ENCODE data around the gene SCN5A.

Gene SCN5A

DNA sequence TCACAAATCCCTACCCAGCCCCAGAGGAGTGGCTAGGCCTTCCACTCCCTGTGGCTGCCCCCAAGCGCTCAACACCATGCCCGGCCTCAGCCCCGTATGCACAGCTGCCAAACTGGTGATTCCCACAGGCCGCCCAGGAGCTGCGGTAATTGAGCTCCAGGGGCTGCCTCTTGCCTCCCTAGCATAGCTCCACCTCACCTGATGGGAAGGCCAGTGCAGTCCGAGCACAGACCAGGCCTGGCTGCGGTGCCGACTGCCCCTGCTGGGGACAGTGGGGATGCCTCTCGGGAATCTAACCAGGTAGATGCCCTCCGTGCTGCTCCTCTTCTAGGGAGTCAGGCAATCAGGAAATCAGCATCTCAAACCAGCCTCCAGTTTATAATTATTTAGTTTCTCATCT lies 25.9 kb downstream of the SCN5A start:
- no peak for DNase-seq (ENCODE audit: low read depth in 2 of 2)

DNA sequence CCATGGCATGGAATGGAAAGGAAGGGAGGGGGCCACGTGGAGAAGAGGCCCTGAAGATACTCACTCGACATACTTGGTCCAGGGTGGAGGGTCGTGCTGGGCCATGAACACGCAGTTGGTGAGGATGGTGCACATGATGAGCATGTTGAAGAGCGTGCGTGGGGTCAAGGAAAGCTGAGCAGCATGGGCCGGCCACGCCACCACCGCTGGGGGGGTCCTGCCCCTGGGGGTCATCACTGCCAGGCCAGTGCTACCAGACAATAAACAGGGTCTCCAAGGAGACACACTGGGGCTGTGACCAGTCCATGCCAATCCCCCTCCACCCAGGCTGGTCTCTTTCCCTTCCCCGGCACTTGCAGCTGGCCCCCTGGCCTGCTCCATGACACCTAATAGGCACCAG lies 27.2 kb downstream of the SCN5A start:
- DNase-seq (ENCODE audit: low read depth in 2 of 2), result no peak

DNA sequence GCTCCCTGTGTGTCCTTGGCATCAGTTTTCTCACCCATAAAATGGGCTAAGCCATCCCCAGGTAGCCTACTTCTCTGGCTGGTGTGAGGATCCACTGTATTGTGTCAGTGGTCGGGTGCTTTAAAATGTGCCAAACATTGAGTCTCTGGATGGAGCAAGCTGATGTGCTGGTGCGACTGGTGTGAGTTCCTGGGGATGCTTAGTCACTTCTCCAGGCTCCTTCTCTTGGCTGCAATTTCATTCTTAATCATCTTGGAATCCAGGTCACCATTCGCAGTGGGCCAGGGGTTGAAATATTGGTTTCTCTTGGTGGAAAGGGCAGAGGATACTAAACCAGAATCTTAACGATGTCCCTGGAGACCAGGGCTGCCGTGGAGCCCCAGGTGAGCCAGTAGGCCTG lies 29.3 kb downstream of the SCN5A start:
- DNase-seq (ENCODE audit: low read depth in 2 of 2), result no peak

DNA sequence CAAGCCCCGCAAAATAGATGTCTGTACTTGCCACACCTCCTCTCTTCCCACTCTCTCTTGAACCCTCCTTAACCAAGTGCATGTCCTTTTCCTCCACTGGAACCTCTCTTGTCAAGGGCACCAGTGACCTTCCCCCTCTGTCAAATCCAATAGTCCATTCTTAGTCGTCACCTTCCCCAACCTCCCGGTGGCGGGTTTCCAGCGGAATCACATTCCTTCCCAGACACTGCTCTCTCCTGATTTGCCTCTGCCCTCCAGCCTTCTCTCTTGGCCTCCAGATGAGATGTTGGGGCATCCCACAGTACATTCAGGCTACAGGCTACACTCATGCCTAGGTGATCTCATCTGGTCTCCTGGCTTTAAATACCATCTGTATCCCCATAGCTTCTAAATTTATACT lies 31.1 kb downstream of the SCN5A start:
- DNase-seq (ENCODE audit: low read depth in 2 of 2), result no peak

DNA sequence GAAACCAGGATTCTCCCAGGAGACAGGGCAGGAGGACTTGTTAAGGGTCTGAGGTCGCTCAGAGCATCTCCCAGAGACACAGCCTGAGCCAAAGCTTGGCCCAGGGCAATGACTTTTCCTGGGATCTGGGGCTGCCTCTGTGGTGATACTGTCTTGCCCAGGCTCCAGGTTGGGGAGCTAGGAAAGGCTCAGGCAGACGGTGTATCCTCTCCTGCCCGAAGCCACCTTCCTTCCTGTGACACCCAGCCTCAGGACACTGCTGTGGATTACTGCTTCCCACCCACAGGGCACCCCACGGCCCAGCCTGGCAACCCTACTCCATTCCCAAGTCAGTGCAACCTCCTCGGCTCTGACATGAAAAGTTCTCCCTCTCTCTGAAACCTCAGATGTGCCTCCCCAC lies 31.9 kb downstream of the SCN5A start:
- DNase-seq (ENCODE audit: low read depth in 2 of 2), result no peak

DNA sequence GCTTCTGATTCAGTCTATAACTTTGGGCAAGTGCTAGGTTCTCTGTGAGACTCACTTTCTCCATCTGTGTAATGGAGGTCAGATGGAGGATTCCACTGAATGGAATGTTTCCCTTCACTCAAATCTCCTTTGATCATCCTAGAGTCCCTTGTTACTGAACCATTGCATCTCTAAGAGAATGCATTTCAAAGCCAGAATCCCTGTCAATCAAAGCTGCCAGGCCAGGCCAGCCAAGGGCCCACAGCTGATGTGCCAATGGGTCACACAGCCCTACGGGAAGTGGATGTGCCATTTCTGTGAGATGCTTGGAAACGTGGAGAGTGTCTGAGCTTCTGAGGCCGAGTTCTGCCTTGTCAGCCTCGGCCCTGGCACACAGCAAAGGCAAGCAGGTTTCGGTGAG lies 32.4 kb downstream of the SCN5A start:
- DNase-seq (ENCODE audit: low read depth in 2 of 2), result no peak

DNA sequence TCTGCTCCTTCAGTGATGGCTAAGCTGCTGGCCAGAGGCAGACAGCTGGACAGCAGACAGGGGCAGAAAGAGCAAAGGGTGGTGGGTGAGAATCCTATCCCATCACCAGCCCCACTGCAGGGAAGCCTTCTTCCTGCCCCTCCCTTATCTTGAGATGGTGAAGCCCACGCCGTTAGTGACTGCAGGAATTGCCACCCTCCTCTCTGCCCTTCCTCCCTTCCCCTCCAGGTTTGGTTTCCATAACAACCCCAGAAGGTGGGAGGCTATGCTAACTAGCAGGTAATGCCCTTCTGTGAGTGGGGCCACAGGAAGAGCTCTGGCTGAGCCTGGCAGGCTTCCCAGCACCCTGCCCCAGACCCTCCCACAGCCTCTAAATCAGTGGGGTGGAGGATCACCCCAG lies 32.8 kb downstream of the SCN5A start:
- DNase-seq (ENCODE audit: low read depth in 2 of 2), result no peak

DNA sequence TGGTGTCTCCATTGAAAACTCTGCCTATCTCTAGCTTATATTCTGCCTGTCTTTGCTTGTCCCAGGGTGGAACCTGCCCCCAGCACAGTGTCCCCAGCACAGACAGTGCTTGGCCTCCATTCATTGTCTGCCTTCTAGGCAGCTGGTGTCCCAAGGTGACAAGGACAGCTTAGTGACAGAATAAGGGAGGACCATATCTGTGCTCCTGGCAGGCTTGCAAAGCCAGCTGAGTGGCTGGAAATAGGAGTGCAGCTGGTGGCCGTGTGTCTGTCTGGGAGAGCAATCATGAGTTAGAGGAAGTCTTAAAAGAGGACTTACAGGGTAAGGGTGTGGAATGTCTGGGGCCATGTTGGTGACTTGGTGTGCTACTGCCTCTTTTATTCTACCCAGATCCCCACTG lies 33.4 kb downstream of the SCN5A start:
- no peak for DNase-seq (ENCODE audit: low read depth in 2 of 2)

DNA sequence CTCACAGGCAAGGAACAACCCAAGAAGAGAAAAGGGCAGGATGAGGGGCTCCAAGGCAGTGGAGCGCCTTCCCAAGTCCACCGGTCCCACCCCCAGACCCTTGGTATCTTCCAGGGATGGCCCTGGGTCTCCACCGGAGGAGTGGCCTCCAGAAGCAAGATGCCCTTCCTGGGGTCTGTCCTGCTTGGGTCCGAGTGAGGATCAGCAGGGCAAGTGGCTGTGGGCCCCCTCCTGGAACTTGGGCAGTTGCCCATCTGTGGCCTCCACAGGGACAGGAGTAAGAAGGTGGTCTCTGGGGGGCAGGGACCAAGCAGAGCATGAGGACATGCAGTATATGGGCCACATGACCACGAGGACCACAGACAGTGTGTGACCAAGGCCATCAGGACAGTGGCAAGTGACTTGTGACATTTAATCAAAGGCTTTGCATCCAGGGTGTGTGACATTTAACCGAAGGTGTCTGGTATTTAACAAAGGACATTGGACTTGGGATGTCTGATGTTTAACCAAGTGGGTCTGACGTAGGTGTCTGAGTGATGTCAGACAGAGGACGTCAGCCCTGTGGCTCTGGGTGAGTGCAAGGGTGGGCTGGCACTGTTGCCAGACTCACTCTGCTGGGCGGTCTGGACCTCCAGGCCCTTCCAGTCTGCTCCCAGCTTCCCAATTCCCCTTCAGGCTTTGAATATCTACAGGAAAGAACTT lies 34.7 kb downstream of the SCN5A start:
- no peak for DNase-seq (ENCODE audit: low read depth in 2 of 2)

DNA sequence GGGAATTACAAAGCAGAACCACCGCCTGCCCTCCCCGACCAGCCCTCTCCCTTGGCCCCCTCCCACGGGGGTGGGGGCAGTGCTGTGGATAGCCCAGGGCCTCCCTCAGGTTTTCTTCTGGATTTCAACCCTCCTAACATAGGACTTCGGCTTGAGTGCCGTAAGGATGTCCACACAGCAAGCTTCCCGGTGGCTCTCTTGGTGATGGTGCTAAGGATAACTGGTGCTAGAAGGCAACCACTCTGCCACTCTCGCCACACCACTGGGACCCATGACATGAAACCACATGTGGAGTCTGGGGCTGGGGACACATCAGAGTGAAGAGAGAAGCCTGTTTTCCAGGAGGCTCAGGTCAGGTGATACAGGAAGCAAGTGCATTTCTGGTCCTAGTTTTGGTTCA lies 35.4 kb downstream of the SCN5A start:
- DNase-seq (ENCODE audit: low read depth in 2 of 2), result no peak

DNA sequence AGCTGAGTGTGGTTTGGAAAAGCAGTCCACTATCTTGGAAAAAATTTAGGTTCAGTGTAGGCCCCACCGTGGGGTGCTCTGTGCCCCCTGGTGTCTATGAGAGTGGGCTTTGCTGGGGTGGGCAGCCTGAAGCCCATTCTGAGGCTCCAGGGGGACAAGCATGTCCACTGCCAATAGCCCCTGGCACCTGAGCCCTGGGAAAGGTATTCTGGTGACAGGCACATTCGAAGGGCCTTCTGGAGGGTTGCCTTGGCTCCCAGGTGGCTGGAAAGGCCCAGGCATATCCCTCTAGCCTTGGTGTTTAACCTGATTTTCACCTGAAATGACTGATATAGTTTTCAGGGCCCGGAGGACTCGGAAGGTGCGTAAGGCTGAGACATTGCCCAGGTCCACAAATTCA lies 36.1 kb downstream of the SCN5A start:
- no peak for DNase-seq (ENCODE audit: low read depth in 2 of 2)

DNA sequence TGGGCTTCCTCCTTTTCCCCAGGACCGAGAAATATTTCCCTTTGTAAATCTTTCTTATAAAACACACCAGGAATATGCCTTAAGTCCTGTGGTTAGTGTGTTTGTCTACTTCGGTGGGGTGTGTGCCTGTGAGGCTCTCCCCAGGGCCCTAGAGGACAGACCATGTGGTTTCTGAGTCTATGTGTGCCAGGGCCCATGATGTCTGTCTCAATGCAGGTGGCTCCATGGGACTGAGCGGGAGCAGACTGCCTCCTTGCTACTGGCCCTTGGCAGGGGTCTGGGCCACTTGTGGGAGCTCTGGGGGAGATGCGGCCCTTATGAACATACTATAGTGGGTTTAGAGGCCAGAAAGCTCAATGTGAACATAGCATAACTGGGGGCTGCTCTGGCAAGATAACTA lies 37.6 kb downstream of the SCN5A start:
- DNase-seq (ENCODE audit: low read depth in 2 of 2), result no peak

DNA sequence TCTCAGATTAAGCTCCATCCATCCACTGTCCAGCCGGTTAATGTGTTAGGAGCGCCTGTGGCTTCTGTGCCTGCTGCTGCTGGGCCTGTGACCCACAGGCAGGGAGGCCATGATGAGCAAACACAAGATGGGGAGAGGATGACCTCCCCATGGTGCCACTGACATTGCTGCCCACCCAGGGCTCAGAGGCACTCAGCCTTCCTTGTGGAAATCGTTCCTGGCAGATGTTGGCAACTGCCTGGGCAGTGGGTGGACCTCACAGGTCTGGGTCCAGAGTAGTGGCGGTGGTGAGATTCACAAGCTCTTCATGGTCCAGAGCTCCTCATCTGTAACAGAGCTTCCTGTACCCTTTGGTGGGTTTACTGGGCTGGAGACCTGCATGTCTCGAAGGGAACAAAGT lies 38.6 kb downstream of the SCN5A start:
- no peak for DNase-seq (ENCODE audit: low read depth in 2 of 2)

DNA sequence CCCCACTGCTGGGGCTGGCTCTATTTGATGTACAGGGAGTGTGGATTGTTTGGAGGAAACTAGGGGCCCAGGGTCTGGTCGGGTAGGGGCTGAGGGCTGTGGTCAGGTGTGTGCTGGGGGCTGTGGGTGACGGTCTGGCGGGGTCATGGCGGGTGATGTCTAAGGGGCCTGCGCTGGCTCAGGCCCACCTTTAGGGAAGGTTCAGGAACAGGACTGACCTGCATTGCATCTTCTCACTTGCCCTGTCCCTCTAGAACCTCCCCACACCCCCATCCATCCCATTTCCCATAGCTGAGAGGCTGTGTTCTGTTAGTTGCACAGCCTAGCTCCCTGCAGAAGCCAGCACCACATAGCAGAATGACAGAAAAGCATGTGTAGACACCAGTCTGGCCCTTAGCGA lies 39.1 kb downstream of the SCN5A start:
- no peak for DNase-seq (ENCODE audit: low read depth in 2 of 2)

DNA sequence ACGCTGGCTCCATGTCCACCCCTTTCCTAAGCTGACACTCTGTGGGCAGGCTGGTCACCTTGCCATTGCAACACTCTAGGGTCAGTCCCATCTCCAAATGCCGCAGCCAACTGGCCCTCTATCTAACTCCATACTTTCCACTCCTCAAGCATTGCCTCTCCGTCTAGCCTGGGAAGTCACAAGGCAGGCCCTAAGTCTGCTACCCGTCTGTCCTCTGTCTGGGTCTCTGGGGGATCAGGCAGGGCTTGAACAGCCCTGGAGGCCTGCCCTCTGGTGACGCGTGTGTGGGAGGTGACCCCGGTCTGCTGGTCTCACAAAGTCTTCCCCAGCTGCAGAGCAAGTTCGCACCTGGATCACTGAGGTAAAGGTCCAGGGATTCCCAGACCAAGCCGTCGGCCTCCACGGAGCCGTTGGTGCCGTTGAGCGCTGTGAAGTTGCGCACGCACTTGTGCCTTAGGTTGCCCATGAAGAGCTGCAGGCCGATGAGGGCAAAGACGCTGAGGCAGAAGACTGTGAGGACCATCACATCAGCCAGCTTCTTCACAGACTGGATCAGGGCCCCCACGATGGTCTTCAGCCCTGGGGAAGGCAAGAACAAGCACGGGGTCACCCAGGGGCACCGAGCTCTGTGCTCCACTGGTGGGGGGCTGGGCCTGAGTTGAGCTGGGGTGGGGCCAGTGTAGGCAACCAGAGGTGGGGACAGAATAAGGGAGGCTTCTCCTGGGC lies 39.9 kb downstream of the SCN5A start:
- no peak for DNase-seq (ENCODE audit: low read depth in 2 of 2)

DNA sequence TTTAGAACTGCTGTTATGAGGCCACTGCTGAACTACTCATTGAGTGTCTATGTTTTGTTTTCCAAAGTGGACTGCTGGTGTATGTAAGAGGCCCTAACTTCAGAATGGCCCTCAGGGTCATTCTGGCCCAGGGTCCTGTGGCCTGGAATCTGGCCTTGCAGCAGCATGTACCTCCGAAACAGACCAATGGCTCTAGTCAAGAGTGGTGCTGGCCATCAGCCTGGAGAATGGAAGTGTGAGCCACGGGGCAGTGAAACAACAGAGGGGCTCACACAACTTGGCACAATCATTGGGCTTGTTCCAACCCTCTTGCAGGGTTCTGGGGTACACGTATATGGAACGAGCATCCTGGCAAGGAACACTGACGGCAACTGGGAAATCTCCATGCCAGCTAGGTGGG lies 40.5 kb downstream of the SCN5A start:
- DNase-seq (ENCODE audit: low read depth in 2 of 2), result no peak

DNA sequence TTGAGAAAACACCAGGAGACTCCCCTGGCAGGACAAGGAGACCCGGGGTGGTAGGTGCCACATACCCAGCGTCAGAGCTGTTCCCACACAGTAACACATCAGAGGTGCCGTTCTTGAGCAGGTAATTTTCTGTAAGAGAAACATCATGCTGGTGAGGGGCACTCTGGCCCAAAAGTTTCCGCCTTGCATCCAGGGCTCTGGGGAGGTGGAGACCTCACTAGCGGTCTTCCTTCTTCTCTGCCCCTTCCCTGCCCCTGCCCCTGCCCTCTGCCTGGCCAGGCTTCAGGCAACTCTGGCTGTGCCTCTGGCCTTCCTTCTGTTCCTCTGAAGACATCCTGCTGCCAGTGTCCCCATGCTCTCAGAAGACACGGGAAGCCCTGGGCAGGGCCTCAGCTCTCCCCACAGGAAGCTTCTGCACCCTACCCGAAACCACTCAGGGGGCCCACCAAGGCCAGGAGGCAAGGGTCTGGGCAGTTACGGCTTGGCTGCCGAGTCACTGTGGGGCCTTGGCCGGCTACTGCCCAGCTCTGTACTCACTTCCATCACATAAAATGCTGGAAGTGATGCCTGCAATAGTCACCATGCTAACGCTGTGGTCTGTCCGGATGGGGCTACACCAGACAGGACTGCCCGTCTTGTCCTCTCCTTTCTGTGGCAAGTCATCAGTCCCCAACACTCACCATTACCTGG lies 41.3 kb downstream of the SCN5A start:
- DNase-seq (ENCODE audit: low read depth in 2 of 2), result no peak

DNA sequence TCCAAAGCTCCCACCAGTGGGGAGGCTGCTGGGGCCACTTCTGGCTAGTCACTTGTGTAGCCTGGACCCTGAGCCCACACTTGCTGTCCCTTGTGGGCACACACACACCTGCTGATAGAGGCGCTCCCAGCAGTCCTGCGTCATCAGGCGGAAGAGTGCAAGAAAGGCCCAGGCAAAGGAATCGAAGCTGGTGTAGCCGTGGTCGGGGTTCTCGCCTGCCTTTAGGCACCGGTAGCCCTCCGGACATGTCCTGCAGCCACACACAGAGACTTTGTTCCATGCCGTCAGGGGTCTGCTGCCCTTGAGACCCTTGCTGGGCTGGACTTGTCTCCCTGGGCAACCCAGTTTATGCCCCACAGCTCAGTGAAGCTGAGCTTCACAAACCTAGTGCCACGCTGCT lies 42.9 kb downstream of the SCN5A start:
- no peak for DNase-seq (ENCODE audit: low read depth in 2 of 2)

DNA sequence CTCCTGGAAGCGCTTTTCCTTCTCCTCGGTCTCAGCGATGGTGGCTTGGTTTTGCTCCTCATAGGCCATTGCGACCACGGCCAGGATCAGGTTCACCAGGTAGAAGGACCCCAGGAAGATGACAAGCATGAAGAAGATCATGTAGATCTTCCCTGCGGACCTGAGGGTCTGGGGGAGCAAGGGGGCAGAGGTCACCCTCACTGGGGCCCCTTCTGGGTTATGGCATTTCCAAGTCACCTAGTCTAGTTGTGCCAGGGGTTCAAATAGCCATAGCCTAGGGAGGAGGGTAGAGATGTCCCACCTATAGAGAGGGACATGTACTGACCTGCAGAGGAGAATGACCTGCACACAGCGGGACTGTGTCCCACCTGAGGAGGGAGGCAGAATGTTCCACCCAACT lies 43.5 kb downstream of the SCN5A start:
- no peak for DNase-seq (ENCODE audit: low read depth in 2 of 2)

DNA sequence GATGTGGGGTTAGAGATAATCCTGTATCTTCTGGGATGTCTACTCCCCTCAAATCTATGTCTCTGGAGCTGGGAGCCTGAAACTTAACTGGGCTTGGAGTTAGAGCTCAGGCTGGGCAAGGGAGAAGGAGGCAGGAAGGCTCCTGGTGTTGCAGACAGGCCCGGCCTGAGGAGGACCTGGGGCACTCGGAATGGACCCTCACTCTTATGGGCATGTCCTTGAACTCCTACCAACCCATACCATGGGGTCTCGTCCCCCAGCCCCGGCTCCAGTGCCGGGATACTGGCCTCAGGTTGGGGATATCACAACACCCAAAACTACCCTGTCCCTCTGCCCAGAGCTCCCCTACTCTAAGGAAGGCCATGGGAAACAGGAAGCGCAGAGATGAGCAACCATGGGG lies 45.2 kb downstream of the SCN5A start:
- no peak for DNase-seq (ENCODE audit: low read depth in 2 of 2)

DNA sequence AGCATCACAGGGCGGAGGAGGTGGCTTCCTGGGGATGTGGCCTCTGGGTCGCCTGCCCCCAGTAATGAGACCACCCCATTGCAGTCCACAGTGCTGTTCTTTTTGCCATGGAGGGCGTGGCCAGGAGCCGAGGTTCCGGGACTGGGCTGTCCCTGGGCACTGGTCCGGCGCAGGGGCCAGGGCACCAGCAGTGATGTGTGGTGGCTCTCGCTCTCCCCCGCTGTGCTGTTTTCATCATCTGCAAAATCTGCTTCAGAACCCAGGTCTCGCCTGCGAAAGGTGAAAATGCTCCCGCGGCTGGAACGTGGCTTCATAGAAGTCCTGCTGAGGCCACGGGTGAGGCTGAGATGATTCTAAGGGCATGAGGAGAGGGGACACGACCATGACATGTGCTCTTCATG lies 45.8 kb downstream of the SCN5A start:
- no peak for DNase-seq (ENCODE audit: low read depth in 2 of 2)

DNA sequence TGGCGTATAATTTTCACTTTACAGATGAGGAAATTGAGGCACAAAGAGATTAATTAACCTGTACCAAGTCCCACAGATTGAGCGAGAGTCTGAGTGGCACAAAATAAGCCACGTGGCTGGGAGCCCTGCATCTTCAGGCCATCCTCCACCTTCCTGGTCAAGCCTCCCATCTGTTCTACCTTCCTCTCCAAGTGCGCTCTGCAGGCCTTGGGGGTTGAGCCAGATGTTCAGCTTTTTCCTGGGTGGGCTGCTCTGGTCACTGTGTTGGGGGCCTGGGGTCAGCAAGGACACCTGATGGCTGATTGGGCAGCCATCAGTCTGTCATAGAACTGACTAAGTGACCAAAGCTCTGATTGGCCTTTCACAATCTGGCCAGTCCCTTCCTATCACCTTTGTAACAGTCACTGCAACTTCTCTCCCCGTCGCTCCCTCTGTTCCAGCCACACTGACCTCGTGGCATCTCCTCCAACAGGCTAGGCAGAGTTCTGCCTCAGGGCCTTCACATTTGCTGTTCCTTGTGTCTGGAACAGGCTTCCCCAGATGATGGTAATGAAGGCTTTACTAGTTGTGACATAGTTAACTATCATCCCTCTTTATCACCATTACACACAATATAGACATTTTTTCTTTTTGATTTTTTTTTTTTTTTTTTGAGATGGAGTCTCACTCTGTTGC lies 46.8 kb downstream of the SCN5A start:
- no peak for DNase-seq (ENCODE audit: low read depth in 2 of 2)

All from stimulated activated CD8-positive, alpha-beta memory T cell treated with anti-CD3 and anti-CD28 coated beads, Interleukin-15, amount 100 ng/mL, for 48 hours (primary cell).